ENCODE measurements around the gene CDKN2B-AS1.

Gene CDKN2B-AS1

DNA sequence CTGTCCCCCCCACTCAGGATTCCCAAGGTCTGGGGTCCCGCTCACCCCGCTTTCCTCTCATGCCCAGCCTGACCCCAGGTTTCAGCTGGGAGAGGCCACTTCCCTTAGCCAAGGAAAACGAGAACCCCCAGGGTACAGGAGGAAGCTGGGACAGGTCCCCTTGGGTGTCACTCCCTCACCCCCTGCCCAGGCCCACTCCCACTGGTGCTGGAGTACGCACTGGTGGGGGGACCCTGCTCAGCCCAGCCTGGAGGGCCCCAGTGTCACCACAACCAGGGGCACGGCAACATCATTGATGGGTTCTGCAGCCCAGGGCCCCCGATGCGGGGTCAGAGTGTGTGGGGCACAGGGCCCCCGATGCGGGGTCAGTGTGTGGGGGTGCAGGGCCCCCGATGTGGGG, 159.5 kb downstream of the CDKN2B-AS1 start:
- DNase-seq (ENCODE audit: low read depth), result no peak

DNA sequence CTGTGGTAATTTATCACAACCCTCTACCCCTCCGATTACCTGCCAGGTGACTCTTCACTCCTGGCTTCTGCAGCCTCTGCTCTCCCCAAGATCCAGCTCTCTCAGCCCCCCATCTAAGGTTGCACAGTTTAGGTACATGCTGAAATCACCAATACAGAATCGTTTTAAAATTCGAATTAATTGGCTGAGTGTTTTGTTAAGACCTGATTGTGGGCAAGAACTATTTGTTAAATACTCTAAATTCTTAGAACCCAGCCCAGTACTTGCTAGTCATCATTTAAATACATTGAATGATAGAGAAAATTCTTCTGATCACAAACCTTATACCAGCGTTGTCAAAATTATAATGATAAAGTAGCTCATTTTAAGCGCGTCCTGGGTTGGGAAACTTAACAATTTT, 162.0 kb downstream of the CDKN2B-AS1 start:
- DNase-seq (ENCODE audit: low read depth), result no peak

DNA sequence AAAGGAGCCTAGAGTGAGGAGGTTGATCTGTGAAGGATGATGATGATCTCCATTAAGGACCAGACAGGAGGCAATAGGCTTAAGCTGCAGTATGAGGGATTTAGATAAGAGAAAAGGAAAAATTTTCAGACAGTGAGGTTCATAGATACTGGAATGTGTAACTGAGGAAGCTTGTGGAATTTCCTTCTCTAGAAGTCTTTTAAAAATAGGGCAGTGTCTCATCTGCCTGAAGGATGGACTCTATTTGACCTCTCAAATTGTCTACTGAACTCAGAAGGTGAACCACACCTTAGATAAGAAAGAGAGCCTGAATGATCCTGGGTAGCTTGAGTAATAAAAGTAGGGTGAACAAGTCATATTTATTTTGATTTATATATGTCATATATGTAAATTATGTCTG, 162.7 kb downstream of the CDKN2B-AS1 start:
- no peak for DNase-seq (ENCODE audit: low read depth)

DNA sequence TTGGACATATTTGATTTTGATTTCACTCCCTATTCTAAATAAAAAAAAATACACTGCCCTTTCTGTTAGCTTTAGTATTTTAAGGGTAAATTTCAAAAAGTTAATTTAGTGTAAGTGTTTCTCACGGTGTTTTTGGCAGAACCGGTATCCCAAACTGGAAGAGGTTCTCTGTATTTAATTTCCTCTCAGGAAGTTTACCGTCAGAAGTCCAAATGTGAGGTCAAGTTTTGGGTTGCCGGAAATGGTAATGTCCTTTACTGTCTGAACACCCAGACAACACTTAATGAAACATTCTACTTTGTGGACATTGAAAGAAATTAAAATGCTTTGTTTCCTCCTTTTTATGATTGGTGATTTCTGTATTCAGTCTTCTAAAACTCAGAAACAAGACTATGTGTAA, 163.2 kb downstream of the CDKN2B-AS1 start:
- DNase-seq (ENCODE audit: low read depth), result no peak

DNA sequence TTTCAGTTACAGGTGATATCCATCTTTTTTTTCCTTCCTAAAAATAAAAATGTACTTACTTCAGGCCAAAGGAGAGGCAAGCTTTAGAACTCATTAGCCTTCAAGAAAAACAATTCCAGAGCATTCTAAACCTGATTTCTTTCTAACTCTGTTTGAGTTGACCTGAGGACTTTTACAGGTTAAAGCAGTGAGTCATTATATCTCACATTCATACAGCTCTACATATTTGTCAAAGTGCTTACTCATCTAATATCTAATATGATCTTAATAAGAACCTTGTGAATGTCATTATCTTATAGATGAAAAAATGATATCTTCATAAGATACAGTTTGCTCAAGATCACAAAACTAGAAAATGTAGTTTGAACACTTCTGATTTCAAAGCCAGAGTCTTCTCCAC, 163.7 kb downstream of the CDKN2B-AS1 start:
- peak; percentile 52 for DNase-seq (ENCODE audit: low read depth)

DNA sequence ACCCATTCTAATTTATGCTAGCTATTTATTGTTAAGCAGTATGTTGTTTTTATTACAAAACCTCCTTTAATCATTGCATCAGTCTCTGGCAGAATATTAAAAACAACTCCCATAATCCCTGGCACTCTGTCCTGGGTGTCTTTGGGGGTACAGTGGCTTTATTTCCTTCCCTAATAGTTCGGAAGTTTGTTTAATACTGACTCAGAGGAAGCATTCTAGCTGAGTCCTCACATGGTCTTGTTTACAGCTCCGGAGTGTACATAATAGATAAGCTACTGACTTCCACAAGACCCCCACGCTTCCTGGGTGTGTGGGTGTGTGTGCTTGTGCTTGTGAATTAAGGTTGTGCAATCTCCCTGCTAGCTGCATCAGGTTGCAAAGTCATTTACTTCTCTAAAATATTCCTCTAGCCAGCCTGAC, 164.3 kb downstream of the CDKN2B-AS1 start:
- peak; percentile 67 for DNase-seq (ENCODE audit: low read depth)

DNA sequence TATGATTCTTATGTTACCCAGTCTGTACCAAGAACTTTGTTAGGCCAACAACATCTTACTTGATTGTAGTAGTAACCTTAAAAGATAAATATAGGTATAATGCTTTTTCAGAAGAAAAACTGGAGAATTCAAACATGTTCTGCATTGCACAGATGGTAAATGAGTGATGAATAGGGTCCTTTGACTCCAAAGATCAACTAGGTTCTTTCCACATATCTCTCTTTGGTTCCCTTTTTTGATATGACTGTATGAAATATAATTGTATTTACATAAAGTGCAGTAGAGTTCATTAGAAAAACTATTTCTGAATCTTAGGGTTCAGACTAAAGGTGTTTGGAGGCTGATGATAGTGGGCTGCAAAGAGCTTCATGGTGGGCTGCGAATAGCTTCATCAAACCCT, 165.0 kb downstream of the CDKN2B-AS1 start:
- DNase-seq (ENCODE audit: low read depth), result no peak

DNA sequence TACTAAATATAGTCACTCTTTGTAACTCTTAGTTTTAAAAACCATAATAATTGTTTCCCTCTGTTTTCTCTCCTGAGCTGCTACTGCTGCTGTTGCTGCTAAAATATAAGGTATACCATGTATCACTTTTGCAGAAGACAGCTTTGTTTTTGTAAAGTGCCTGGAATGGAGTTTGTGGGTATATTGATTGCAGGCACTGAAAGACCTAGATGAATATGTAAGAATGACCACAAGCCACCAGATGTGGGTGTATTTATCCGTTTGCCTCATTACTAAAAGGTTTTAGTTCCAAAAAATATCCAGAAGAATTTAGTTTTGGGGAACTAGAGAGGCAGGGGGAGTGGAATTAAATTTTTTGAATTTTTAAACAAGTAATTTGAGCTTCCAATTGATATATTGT, 165.6 kb downstream of the CDKN2B-AS1 start:
- no peak for DNase-seq (ENCODE audit: low read depth)

DNA sequence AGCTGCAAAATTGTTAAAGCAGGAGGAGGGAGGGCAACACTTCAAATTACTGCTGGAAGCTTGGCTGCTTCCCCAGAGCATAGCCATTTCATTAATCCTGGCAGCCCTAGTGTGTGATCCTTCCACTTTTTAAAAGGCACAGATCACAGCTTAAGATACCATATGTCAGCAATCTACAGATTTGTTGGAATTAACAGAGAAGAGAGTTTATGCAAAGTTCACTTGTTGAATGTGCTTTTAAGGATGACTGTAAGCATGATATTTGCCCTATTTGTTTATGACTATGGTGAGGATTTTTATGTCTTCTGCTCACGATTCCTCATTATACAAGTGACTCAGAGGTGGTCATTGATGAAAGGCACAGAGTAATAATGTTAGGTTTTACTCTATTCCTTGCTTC, 170.6 kb downstream of the CDKN2B-AS1 start:
- DNase-seq (ENCODE audit: low read depth), result peak; percentile 75

DNA sequence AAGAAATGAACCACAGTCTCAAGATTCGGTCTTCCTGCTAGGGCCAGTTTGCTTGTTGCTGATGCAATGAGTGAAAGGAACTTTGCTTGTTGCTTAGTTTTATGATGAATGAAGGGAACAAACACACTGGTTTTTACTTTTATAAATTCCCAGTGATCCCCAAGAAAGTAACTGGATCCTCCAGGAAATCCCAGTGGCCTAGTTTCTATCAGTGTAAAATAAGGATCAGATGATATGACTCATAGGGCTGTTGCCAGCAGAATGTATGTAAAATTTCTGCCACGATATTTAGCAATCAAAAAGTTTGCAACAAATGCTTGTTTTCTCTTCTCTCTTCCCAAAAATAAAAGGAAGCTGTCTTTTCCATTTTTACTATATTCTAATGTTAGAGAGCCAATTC, 174.7 kb downstream of the CDKN2B-AS1 start:
- DNase-seq (ENCODE audit: low read depth), result peak; percentile 72

DNA sequence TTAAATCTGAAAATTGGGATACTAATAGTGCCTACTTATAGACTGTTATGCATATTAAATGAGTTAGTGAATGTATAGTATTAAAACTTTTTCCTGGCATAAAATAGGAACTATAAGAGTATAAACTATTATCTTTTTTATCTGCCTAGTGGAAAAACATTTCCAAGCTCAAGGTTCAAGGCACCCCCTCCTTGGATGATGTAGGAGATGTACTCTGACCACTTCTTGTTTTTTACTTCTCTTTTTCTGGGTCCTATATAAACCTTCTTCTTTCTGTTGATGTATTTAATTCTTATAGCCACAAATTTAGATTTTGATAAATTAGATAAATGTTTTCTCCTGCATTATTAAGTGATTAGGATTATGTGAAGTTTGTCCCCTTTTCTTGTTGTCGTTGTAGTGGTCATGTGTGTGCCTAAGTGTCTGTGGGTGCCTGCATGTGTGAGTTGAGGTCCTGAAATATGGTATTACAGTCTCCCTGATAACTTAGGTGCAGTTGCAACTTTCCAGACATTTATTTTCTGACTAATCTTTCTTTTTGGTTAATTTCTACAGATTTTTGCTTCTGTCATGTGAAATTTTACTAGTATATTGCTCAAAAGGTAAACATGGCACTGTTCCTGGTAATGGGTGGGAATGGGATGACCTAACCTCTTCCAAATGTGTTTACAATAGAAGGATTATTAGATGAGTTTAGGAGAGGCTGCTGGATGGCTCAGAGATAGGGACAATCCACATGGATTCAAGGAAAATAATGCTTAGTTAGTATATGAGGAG, 175.3 kb downstream of the CDKN2B-AS1 start:
- DNase-seq (ENCODE audit: low read depth), result peak; percentile 74

Data from ELR (cell line).